Cerebellar cortex (tissue), 1 donor: Measurements from ENCODE around the gene PRELID2.

Experiments used
- DNase-seq: peaks from one replicate; pipeline ENCODE4 v3.0.0-alpha.2; 2015; ENCODE audit warnings: low spot score

The PRELID2 gene

DNA sequence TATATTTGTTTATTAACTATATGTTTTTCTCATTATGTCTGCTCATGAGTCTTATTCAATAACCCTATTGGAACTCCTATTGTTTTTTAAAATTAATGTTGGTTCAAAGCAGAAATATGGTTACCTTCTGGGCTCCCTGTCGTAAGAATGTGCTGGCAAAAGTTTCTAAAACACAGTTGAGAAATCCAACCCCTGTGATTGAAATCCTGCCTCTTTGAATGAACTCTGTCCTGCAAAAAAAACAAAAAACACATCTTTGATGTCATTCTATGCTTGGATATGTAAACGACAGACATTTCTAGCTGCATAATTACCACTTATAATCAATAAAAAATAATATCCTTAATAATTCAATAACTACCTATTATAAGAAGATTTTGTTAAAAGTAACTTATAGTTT lies 38.8 kb downstream of the PRELID2 start:
- DNase-seq = no peak

DNA sequence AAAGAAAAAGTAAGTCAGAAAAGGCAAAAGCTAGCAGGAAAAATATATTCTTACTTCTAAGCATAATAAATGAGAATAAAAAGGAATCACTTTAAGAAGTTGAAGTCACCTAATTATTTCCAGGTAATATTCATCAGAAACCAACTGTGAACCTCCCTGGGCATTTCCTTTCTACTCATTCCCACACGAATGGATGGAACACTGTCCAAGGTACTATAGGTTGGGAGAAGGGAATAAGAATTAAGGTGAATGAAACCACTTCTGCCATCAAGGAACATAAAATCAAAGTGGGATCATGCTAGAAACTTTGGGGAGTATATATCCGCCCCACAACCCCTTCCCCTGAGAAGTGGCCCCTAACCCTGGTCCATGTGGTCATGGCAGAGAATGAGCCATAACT lies 41.6 kb downstream of the PRELID2 start:
- no peak for DNase-seq

DNA sequence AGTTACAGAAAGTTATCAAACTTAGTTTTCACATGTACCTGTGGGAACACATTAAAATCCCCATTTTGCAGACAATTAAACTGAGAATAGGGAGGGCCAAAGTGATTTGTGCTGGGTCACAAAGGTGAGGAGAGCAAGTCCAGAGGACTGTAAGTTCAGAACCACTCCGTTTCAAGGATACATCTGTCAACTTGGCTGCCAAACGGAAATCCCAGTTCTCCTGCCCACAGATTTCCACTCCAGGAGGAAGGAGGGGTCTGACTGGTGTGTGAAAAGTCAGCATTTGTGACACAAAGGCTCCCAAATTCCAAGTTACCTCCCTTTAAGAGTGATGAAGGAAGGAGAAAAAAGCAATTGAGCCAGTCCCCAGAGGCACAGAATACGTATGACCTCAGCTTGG lies 42.3 kb downstream of the PRELID2 start:
- no peak for DNase-seq

DNA sequence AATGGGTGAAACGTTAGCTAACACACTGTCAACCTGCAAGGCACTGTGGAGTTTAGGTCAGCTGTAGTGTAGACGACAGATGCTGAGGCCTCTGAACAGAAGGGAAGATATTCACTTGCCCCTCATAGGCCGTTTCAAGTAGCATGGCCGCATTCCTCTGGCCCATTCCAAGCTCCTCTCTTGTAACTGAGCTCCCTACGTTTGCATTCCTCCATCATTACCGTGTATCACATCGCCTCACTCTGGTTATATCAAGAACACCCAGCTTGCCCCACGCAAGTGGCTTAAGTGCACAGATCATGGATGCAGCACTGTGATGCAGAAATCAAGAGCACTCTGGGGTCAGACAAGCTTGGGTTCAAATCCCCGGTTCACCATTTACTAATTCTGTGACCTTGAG lies 43.3 kb downstream of the PRELID2 start:
- DNase-seq = no peak

DNA sequence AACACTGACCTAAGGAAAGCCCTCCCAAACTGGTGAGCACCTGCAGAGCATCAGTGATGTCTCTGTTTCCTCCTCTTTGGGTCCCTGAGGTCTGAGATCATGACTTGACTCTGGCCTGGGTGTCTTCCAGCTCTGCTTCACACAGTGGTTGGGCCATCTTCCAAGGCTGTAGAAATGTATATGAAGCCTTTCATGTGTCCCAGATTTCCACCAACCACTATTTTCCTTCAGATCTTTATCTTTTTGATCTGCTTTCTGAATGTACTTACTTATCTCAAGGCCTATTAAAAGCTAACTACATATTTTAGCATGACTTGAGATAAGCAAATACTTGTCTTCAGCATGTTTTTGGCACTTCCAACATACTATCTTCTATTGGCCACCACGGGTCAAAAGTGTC lies 47.1 kb downstream of the PRELID2 start:
- no peak for DNase-seq

DNA sequence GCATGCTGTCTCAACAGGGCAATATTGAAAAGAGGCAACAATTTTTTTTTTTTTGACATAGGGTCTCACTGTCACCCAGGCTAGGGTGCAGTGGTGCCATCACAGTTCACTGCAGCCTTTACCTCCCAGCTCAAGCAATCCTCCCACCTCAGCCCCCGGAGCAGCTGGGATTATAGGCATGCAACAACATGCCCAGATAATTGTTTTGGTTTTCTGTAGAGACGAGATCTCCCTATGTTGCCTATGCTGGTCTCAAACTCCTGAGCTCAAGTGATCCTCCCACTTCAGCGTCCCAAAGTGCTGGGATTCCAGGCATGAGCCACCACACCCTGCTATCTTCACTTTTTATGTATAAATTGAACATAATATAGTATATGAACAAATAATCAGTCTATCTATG lies 47.6 kb downstream of the PRELID2 start:
- DNase-seq = no peak

DNA sequence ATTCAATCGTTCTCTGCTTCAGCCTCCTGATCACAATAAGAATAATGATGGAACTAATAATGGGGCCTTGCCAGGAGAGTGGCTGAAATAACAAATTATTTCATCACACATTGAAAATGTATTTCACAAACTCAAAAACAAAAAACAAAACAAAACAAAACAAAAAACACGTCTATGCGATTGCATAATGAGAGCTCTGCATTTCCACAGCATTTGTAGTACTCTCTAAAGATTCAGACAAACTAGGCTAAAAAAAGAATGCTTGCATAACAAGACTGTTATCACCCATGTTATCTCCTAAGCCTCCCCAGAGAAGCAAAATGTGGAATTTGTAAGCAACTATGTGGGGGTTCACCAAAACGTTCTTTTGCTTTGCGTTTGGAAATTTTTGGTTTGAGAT lies 48.1 kb downstream of the PRELID2 start:
- DNase-seq = no peak

DNA sequence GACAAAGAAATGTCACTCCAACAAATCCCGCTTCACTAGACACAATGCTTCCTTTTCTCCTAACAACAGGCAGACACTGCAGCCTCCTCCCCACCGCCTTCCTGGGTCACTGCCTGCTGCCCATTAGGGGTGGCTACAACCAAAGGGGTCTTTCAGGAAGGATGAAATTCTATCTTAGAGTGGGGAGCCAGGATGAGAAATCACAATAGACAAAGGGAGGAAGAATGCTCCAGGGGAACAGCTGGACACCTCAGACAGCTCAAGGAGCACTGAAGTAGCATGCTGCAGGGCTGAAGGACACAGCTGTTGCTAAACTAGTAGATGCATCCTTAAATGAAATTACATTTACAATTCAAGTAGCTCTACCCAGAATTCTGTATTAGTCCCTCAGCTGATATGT lies 54.2 kb downstream of the PRELID2 start:
- DNase-seq = no peak

DNA sequence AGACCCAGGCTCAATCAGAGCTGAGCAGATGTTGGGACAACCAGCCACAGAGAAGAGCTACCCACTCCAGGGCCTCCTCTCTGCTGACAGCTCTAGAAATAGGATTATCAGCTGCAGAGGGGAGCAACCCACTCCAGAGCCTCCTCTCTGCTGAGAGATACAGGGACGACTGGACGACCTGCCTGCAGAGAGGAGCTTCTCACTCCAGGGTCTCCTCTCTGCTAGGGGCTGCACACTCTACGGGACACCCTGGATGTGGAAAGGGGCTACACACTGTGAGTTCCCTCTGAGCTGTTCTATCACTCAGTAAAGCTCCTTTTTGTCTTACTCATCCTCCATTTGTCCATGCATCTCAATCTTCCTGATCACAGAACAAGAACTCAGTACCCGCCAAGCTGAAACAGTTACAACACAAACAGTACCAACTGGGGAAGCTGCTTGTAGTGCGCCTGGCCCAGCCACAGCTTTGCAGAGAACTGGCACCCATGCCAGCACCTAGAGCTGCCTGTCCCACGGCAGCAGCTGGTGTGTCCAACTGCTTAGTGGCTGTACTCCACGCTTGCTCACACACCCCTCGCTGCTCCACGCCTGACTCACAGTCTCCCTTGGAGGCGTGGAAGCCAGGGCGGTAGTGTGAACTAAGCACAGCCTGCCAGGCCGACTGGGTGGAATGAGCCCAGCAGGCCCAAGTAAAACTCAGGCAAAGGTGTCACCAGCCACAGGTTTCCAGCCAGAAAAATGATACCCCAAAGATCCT lies 56.8 kb downstream of the PRELID2 start:
- no peak for DNase-seq

DNA sequence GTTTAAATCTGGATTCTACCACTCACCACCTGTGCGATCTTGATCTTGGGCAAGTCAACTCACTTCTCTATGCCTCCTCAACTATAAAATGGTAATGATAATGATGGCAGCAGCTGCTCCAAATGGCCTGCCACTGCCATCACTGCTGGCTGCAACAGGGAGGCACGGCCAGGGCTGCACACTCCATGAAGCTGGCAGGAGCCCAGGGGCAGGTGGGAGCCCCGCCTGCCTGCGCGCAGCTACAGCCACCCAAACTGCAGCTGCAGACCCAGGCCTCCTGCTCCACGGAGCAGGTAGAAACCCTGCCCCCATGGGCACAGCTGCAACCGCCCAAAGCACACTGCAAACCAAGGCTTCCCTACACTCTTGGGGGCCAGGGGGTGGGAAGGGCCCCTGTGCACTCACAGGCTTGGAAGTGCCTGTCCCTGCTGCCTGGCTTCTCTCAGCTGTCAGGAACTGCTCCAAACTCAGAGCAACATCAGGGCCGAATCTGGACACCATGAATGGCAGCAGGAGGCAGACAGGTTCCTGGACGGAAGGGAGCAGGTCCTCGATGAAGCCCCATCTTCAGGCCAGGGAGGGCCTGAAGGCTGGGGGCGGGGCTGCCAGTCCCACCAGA lies 57.6 kb downstream of the PRELID2 start:
- no peak for DNase-seq

DNA sequence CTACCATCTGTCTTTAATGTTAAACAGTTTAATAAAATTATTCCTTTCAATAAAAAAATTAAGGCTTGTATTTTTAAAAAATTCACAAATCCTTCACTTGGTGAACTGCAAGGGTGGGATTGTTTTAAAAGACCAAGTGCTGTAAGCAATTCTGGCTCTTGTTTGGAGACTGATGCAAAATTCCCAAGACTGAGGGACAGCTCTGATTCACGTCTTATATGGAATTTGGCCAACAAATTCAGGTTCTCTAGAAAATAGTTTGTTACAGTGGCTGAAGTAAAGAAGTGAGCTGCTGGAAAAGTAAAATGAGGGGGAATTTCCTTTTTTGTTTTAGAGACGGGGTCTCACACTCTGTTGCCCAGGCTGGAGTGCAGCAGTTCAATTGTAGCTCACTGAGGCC lies 58.3 kb downstream of the PRELID2 start:
- no peak for DNase-seq

DNA sequence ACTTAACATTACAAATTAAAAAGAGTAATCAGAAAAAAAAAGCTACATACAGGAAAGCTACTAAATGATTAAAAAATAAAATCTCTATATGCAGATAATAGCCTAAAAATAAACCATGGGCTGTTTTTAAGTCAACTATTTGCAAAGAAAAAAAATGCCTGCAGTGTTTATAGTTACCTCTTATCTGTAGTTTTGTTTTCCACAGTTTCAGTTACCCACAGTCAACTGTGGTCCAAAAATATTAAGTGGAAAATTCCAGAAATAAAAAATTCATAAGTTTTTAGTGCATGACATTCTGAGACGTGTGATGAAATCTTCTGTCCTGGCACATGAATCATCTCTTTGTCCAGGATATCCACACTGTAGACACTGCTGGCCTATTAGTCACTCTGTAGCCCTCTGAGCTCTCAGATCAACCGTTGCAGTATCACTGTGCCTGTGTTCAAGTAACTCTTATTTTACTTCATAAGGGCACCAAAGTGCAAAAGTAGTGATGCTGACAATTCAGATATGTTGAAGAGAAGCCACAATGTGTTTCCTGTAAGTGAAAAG lies 59.2 kb downstream of the PRELID2 start:
- no peak for DNase-seq

DNA sequence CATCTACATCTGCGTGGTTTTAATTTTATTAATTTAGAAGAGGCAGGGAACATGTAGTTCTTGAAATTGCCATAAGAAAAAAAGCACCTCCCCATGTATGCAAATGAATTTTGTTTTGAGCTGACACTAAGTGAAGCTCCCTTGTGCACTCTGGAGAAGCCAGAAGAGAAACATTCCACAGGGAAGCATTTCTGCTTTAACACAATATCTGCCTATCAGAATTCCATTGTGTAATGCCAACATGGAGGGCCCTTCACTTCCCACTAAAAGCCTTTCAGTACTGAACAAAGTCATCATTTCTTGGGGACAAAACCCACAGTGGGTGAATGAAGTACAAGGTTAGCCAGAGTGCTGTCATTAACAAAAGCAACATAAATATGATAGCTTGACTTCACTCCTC lies 59.7 kb downstream of the PRELID2 start:
- DNase-seq = no peak

DNA sequence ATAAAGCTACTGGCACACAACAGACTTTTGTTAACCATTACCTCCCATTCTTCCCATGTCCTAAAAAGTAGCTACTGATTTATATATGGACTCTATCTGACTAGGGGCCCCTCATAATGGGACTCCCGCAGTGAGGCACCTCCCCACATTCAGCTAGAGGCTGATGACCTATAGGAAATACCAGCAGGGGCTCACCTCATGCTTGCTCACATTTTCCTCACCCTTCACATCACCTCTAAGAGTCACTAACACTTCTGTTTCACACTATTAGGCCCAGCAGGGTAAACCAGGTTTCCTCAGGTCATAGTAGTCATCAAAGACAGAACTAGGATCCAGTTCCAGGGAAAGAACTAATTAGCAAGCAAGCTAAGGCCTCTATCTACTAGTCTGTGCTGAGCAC lies 60.7 kb downstream of the PRELID2 start:
- DNase-seq = no peak

DNA sequence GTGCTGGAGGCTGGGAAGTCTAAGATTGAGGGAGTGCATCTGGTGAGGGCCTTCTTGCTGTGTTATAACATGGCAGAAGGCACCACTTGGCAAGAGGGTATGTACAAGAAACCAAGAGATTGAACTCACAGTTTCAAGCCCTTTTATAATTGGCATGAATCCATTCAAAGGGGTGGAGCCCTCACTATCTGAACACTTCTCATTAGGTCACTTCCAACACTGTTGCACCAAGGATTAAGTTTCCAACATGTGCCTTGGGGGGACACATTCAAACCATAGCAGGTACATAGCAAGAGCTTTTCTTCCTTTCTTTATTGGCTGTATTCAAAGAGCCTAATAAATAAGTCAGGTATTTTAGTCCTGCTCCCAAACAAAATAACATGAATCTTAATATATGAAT lies 62.7 kb downstream of the PRELID2 start:
- DNase-seq = no peak

DNA sequence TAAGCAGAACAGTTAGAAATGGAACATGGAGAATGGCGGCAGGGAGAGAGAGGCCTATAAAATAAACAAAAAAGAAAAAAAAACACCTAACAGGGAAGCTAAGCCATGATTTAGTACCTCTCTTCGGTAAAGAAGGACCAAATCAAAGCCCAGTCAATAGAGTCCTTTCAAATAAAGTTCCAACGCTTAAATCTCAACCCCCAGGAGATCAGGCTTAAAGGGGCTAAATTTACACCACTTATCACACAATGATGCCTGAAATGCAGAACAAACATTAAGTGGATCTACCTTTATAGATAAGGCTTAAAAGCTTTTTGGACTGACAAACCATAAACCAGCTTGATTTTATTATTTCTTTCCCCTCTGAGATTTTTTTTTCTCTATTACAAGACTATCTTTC lies 66.3 kb downstream of the PRELID2 start:
- DNase-seq = no peak

DNA sequence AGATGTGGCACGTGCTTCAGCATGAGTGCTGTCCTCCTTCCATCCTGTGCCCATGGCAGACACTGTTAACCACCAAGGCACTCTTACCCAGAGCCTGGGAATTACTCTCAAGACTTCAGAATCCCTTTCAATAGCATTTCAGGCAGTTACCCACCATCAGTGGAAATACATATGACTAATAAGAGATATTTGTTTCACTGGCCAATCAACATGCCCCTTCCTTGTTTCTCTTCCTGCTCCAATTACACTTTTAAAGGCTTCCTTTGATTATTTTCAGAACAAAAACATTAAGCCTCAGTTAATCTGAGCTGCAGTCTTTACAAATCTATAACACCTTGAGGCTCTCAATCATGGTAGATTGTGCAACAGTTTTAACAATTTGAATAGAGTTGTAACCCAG lies 70.8 kb downstream of the PRELID2 start:
- DNase-seq = no peak

DNA sequence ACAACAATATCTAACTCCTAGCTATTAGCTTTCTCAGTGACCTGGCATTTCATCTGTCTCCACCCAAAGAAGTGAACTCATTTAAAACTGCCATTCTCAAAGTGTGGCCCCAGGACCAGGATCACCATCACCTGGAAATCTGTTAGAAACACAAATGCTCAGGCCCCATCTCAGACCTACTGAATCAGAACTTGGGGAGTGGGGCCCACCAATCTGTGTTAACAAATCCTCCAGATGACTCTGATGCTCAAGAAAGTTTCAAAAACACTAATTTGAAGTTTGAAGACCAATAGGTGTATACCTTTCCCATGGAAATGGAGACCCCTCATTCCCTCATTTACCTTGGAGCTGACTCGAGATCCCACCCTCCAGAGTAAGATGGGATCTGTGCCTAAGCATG lies 72.3 kb downstream of the PRELID2 start:
- no peak for DNase-seq

DNA sequence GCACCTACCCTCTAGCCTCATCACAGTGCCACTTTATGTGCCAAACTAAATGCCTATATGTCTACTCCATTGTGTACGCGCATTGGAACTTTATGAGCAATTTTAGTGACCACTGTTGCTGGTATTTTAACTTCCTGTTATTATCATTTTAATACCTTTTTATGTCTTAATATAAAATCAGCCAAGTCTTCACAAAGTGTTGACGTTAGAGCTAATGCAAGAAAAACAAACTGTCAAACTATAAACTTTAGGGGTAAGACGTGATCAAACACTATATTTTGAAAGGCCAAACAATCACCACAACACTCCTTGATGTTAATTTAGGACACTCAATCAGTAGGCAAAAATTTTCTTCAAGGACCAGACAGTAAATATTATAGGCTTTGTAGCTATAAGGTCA lies 73.9 kb downstream of the PRELID2 start:
- DNase-seq = no peak

DNA sequence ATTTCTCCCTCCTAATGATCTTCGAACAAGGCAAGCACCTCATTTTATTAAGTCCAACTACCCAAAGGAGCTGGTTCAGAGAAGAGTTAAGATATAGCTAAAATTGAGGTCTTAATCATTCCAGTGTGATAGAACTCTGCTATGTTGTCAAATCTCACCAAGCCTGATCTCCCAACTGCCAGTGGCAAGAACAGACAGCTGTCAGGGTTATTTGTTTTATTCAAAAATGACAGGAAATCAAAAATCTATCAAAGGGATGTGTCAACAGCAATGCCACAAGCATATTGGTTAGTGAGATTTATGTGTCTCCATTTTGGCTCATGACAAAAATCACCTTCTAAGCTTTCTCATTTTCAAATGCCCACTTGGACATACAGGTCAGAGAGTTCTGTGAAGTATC lies 74.5 kb downstream of the PRELID2 start:
- no peak for DNase-seq

DNA sequence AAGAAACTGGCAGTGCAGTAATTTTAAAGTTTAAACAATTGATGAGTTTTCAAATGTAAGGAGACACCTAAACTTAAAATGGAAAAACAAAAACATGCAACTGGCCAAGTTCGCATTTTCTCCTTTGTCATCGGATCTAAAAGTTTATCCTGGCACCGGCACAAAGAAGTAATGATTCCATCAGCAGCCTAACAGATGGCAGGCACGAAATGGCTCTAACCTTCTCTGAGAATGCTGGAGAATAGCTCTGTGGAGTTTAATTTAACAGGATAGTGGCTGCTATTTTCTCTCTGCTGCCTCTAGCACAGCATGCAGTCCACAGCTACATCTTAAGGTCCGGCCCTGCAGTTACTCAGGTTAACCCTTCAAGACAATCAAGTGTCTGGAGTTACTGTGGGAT lies 82.2 kb downstream of the PRELID2 start:
- DNase-seq = no peak

DNA sequence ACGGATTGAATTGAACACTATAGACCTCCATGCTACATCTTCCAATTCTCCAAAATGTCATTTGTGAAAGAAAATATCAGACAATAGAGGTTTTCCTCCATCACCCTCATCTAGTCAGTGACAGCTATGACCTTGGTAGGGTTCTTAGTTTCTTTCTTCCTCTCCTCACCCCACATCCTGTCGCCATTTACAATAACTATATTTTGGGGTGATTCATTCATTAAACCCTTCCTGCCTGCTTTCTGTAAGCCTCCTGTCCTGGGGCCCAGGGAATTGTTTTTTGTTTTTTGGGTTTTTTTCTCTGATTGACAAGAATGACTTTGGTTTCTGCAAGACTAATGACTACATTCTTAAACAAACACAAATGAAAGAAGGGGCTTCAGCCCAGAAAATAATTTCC lies 82.6 kb downstream of the PRELID2 start:
- DNase-seq = no peak

DNA sequence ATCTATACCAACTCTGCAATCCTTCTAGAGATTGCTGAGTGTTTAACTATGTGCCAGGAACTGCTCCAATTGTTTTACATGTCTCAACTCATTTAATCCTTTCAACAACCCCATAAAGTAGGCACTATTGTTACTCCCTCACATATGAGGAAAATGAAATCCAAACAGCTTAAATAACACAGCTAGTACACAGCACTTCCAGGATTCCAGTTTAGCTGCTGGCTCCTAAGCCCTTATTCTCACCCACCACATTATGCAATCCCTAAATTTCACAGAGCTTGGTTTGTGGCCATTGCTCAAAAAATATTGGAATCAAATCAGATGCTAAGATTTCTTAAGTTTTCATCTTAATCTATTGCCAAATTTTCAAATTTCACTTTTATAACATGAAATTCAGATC lies 84.9 kb downstream of the PRELID2 start:
- no peak for DNase-seq
